K562 (cell line): ENCODE measurements around the gene CEP350. TPM values are rescaled to one million over a fixed set of nuclear protein-coding genes. Genes with fewer than 3 reads are reported as not detected.

Experiments
- CREB1 ChIP-seq, 2 experiments: sonication (generic) in 1 of 2; formaldehyde crosslinking in 1 of 2; IDR thresholded peaks; 2 replicates each; pipeline versions ENCODE4 v1.6.1 to v1.8.0; 2012 to 2022; ENCODE audit warnings: inconsistent platforms in 1 of 2, mild to moderate bottlenecking in 1 of 2, missing genetic modification reagents in 1 of 2, moderate library complexity in 1 of 2
- MCM3 ChIP-seq: fragments of 450-650 bp; IDR thresholded peaks from 2 replicates; pipeline ENCODE4 v1.6.1; 2016
- NCOA6 ChIP-seq: fragments of 450-650 bp; IDR thresholded peaks from 2 replicates; pipeline ENCODE4 v1.6.1; 2017; ENCODE audit warnings: mild to moderate bottlenecking
- NR1H2 ChIP-seq: sonication (generic); formaldehyde crosslinking; IDR thresholded peaks from 2 replicates; pipeline ENCODE4 v1.4.0; 2020; ENCODE audit warnings: mild to moderate bottlenecking, missing genetic modification reagents
- PREB ChIP-seq: sonication (generic); formaldehyde crosslinking; IDR thresholded peaks from 2 replicates; pipeline ENCODE4 v1.8.1; 2023; ENCODE audit warnings: mild to moderate bottlenecking, missing genetic modification reagents
- RERE ChIP-seq: sonication (generic); formaldehyde crosslinking; IDR thresholded peaks from 2 replicates; pipeline ENCODE4 v1.8.0; 2023; ENCODE audit warnings: missing genetic modification reagents, mild to moderate bottlenecking, borderline replicate concordance
- ZNF586 ChIP-seq: fragments of 450-650 bp; formaldehyde crosslinking; conservative IDR thresholded peaks from 2 replicates; pipeline ENCODE4 v1.4.0; 2020; ENCODE audit warnings: mild to moderate bottlenecking, moderate library complexity
- polyA plus RNA-seq, 8 experiments: library from polyadenylated mRNA; depleted of rRNA in 4 of 8; stranded (reverse) in 5 of 8; unstranded in 3 of 8; fragments of >200 nt; fragmentation: Nextera tagmentation in 2 of 8; fragmentation: Illumina TruSeq in 1 of 8; extraction: Ambion mirVana in 2 of 8; extraction: Trizol in 1 of 8; gene quantifications; 2 replicates each; pipeline versions ENCODE4 v1.2.1 to v1.2.3, GENCODE V29; 2011 to 2014; ENCODE audit warnings: inconsistent platforms in 1 of 8, missing spikeins in 1 of 8
- total RNA-seq, 7 experiments: library from RNA; depleted of rRNA in 6 of 7; stranded (reverse); fragments of >200 nt in 6 of 7; fragmentation: Illumina TruSeq in 2 of 7; extraction: Trizol in 2 of 7; gene quantifications; 2 replicates each; pipeline versions ENCODE4 v1.2.1 to v1.2.3, GENCODE V29; 2011 to 2021; ENCODE audit warnings: low replicate concordance in 1 of 7
- TF ChIP-seq, protein P1 (sequence below), 2 experiments: IDR thresholded peaks in 1 of 2; conservative IDR thresholded peaks in 1 of 2; 2 replicates each; pipeline ENCODE4 v1.6.1; 2016; ENCODE audit warnings: low read depth in 2 of 2, mild to moderate bottlenecking in 1 of 2, missing compliant biosample characterization in 1 of 2, missing genetic modification characterization in 1 of 2, moderate library complexity in 1 of 2
- TF ChIP-seq, protein P2 (sequence below): sonication (generic); formaldehyde crosslinking; IDR thresholded peaks from 2 replicates; pipeline ENCODE4 v1.8.1; 2023; ENCODE audit warnings: mild to moderate bottlenecking, missing genetic modification reagents, moderate library complexity

CEP350 gene
- total and polyA plus RNA-seq, 9 of the 15 experiments (the other 6 are each of a cell fraction or from before 2014, with no cell fraction given) = 8.3 to 64.3 (median 28.0) TPM

GRCh38 chr1:180157108-180157507 is 202.5 kb downstream of the CEP350 start (continued):
- TF ChIP-seq, protein P1, sequence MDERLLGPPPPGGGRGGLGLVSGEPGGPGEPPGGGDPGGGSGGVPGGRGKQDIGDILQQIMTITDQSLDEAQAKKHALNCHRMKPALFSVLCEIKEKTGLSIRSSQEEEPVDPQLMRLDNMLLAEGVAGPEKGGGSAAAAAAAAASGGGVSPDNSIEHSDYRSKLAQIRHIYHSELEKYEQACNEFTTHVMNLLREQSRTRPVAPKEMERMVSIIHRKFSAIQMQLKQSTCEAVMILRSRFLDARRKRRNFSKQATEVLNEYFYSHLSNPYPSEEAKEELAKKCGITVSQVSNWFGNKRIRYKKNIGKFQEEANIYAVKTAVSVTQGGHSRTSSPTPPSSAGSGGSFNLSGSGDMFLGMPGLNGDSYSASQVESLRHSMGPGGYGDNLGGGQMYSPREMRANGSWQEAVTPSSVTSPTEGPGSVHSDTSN (CRISPR knock-in tag; IDR thresholded peaks at IDR 0.05; ENCODE audit: low read depth) = no peak
- TF ChIP-seq, protein P1 (tag; conservative IDR thresholded peaks at IDR 0.05; ENCODE audit: low read depth) = peak; percentile 58; the same call in 1 of the 2 replicates
- TF ChIP-seq CREB1 (IDR thresholded peaks at IDR 0.05) (no peak), CREB1 (CRISPR knock-in tag; IDR thresholded peaks at IDR 0.05) (0 out of 2 replicates have a peak, but pooled peaks have one; percentile 29), ZNF586 (CRISPR knock-in tag) (no peak), NCOA6 (no peak), RERE (CRISPR knock-in tag) (0 out of 2 replicates have a peak, but pooled peaks have one; percentile 20), NR1H2 (CRISPR knock-in tag) (no peak), MCM3 (no peak), PREB (CRISPR knock-in tag) (0 out of 2 replicates have a peak, but pooled peaks have one; percentile 22)
- TF ChIP-seq, protein P2, sequence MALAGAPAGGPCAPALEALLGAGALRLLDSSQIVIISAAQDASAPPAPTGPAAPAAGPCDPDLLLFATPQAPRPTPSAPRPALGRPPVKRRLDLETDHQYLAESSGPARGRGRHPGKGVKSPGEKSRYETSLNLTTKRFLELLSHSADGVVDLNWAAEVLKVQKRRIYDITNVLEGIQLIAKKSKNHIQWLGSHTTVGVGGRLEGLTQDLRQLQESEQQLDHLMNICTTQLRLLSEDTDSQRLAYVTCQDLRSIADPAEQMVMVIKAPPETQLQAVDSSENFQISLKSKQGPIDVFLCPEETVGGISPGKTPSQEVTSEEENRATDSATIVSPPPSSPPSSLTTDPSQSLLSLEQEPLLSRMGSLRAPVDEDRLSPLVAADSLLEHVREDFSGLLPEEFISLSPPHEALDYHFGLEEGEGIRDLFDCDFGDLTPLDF (CRISPR knock-in tag) = no peak
